ENCODE measurements around the gene CYP46A1.

The CYP46A1 gene

DNA sequence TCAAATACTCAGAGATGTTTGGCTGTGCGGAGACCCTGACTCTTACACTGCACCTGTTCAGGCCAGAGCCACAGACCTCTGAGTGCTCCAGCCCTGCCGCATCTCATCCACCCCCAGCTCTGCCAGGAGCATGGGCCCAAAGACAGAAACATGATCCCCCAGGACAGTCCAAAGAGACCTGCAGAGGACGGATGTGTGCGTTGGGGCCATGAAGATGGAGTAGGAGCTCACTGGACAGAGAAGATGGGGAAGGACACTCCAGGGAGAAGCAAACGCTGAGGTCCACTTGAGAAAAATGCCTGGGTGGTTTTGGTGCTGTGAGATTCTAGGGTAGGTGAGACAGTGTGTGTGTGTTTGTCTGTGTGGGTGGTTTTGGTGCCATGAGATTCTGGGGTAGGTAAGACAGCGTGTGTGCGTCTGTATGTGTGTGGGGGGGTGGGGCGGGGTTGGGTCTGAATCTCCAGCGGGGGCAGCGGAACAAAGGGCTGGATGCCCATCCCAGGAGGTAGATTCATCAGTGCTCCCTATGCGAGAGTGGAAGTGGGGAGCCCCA lies 40.0 kb upstream of the CYP46A1 start:
- no peak overlapping the region for H3K27ac ChIP-seq

GRCh38 chr14:99644723-99645544 lies 39.2 kb upstream of the CYP46A1 start, which contains the start of gene HHIPL1:
HHIPL1 (plus strand) TSS chr14:99645129; CDS start chr14:99645208, 79 bp downstream.
- no peak within 1 kb of the TSS for H3K27ac ChIP-seq

More for the DNA sequence above, 40.0 kb upstream of the CYP46A1 start:
- TF ChIP-seq ZFX (IDR thresholded peaks at IDR 0.05; ENCODE audit: borderline replicate concordance), result no peak
- TF ChIP-seq, protein P1, sequence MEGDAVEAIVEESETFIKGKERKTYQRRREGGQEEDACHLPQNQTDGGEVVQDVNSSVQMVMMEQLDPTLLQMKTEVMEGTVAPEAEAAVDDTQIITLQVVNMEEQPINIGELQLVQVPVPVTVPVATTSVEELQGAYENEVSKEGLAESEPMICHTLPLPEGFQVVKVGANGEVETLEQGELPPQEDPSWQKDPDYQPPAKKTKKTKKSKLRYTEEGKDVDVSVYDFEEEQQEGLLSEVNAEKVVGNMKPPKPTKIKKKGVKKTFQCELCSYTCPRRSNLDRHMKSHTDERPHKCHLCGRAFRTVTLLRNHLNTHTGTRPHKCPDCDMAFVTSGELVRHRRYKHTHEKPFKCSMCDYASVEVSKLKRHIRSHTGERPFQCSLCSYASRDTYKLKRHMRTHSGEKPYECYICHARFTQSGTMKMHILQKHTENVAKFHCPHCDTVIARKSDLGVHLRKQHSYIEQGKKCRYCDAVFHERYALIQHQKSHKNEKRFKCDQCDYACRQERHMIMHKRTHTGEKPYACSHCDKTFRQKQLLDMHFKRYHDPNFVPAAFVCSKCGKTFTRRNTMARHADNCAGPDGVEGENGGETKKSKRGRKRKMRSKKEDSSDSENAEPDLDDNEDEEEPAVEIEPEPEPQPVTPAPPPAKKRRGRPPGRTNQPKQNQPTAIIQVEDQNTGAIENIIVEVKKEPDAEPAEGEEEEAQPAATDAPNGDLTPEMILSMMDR (IDR thresholded peaks at IDR 0.05), result no peak

GRCh38 chr14:99645545-99646505 lies 38.3 kb upstream of the CYP46A1 start:
- H3K27ac ChIP-seq, result no peak overlapping the region
- TF ChIP-seq ZFX (IDR thresholded peaks at IDR 0.05; ENCODE audit: borderline replicate concordance), result no peak
- TF ChIP-seq, protein P1 (IDR thresholded peaks at IDR 0.05), result no peak

More at GRCh38 chr14:99644723-99645544, 39.2 kb upstream of the CYP46A1 start, which contains the start of gene HHIPL1:
- TF ChIP-seq ZFX (IDR thresholded peaks at IDR 0.05; ENCODE audit: borderline replicate concordance), result no peak
- TF ChIP-seq, protein P1 (IDR thresholded peaks at IDR 0.05), result no peak; the same call in 1 of the 2 replicates

GRCh38 chr14:99647411-99647810 lies 36.7 kb upstream of the CYP46A1 start:
- TF ChIP-seq, protein P1 (IDR thresholded peaks at IDR 0.05), result no peak
- no peak for TF ChIP-seq ZFX (IDR thresholded peaks at IDR 0.05; ENCODE audit: borderline replicate concordance)

DNA sequence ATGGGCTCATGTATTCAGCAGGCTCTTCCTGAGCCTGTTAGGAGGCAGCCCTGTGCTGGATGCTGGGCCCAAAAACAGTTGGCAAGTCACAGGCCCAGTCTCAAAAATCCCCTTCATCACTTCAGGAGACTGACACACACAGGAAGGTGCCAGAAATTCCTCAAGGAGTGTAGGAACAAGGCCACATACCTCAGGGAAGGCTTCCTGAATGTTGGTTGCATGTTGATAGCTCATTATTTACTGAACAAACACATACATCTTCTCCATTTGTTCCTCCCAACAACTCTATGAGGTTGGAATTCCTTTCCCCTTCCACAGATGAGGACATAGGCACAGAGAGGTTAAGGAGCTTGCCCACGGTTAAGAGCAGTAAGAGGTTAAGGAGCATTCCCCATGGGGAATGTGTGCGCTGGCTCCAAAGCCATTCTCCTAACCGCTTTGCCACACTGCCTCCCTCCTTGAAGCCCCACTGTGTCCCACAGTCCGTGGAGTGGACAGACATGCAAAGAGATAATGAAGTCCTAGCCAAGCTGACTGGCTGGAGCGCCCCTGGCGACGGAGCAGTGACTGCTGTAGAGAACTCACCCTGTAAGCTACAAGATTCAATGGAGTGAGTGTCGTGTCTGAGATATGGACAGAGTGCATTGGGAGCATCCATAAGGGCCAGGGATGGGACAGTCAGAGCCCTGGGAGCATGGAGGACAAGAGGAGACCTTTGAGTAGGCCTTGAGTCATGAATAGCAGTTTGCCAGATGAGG lies 35.9 kb upstream of the CYP46A1 start:
- TF ChIP-seq, protein P1 (IDR thresholded peaks at IDR 0.05), result no peak
- no peak for TF ChIP-seq ZFX (IDR thresholded peaks at IDR 0.05; ENCODE audit: borderline replicate concordance)
- no peak overlapping the region for H3K27ac ChIP-seq

More at GRCh38 chr14:99647411-99647810, 36.7 kb upstream of the CYP46A1 start:
- H3K27ac ChIP-seq, result no peak overlapping the region

DNA sequence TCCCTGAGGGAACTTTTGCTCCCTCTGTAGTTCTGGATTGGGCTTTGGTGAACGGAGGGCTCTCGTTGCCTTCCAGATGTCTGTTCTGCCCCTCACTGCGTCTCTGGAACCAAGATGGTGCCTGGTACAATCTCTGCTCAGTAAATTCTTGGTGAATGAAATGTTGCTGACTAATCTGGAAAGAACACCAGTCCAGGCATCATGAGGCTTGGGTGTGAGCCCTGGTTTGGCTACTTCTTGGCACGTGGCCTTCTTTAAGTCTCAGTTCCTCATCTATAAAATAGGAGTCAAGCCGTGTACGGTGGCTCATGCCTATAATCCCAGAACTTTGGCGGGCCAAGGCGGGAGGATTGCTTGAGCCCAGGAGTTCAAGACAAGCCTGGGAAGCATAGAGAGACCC lies 34.9 kb upstream of the CYP46A1 start:
- H3K27ac ChIP-seq, result no peak overlapping the region
- TF ChIP-seq ZFX (IDR thresholded peaks at IDR 0.05; ENCODE audit: borderline replicate concordance), result no peak
- TF ChIP-seq, protein P1 (IDR thresholded peaks at IDR 0.05), result no peak

All from 22Rv1 (cell line).